H9 (cell line): Measurements from ENCODE around the gene SPATA25. TPM values are rescaled to one million over a fixed set of nuclear protein-coding genes. Genes with fewer than 3 reads are reported as not detected.

Experiments used
- DNase-seq: peaks from one replicate; pipeline ENCODE4 v3.0.0-alpha.2; 2017
- H2AFZ ChIP-seq: one replicate; pipeline ENCODE4 v1.6.1; 2013; ENCODE audit warnings: mild to moderate bottlenecking, low read length, control low read depth, moderate library complexity
- H2AK5ac ChIP-seq: 2 replicates; pipeline ENCODE4 v1.6.1; 2013; ENCODE audit warnings: low read length, control low read depth, mixed read lengths; ENCODE audit not compliant: insufficient read length
- H2BK120ac ChIP-seq: one replicate; pipeline ENCODE4 v1.6.1; 2013; ENCODE audit warnings: low read depth, mild to moderate bottlenecking, low read length, control low read depth, inconsistent platforms; ENCODE audit not compliant: poor library complexity, severe bottlenecking
- H2BK12ac ChIP-seq: 2 replicates; pipeline ENCODE4 v1.6.1; 2013; ENCODE audit warnings: low read length, control low read depth, mixed read lengths, low read depth; ENCODE audit not compliant: insufficient read length
- H2BK15ac ChIP-seq: 2 replicates; pipeline ENCODE4 v1.6.1; 2013; ENCODE audit warnings: low read depth, low read length, control low read depth
- H2BK20ac ChIP-seq: one replicate; pipeline ENCODE4 v1.6.1; 2013; ENCODE audit warnings: low read depth, mild to moderate bottlenecking, low read length, control low read depth, inconsistent platforms; ENCODE audit not compliant: poor library complexity, severe bottlenecking
- H2BK5ac ChIP-seq: 2 replicates; pipeline ENCODE4 v1.6.1; 2013; ENCODE audit warnings: low read length, control low read depth, mixed read lengths; ENCODE audit not compliant: insufficient read length
- H3K14ac ChIP-seq: 2 replicates; pipeline ENCODE4 v1.6.1; 2013; ENCODE audit warnings: low read length, control low read depth; ENCODE audit not compliant: insufficient read depth
- H3K18ac ChIP-seq: 2 replicates; pipeline ENCODE4 v1.6.1; 2013; ENCODE audit warnings: low read depth, mild to moderate bottlenecking, mixed read lengths, low read length, control low read depth; ENCODE audit not compliant: insufficient read length
- H3K23ac ChIP-seq: 2 replicates; pipeline ENCODE4 v1.6.1; 2013; ENCODE audit warnings: low read length, control low read depth, mixed read lengths, low read depth; ENCODE audit not compliant: insufficient read length
- H3K23me2 ChIP-seq: 2 replicates; pipeline ENCODE4 v1.6.1; 2013; ENCODE audit warnings: low read depth, mild to moderate bottlenecking, mixed read lengths, low read length, control low read depth; ENCODE audit not compliant: insufficient read length, poor library complexity, severe bottlenecking
- H3K27ac ChIP-seq: 2 replicates; pipeline ENCODE4 v1.5.1; 2013; ENCODE audit warnings: low read length, control low read depth, mixed read lengths, low read depth; ENCODE audit not compliant: insufficient read length
- H3K27me3 ChIP-seq: 2 replicates; pipeline ENCODE4 v1.6.1; 2013; ENCODE audit warnings: low read length, control low read depth, inconsistent platforms; ENCODE audit not compliant: insufficient read depth
- H3K4ac ChIP-seq: 2 replicates; pipeline ENCODE4 v1.6.1; 2013; ENCODE audit warnings: low read depth, mild to moderate bottlenecking, control low read depth, inconsistent platforms, low read length, moderate library complexity
- H3K4me1 ChIP-seq: 2 replicates; pipeline ENCODE4 v1.6.1; 2013; ENCODE audit warnings: low read length, control low read depth, inconsistent platforms; ENCODE audit not compliant: insufficient read depth
- H3K4me2 ChIP-seq: 2 replicates; pipeline ENCODE4 v1.6.1; 2013; ENCODE audit warnings: low read length, control low read depth, mixed read lengths; ENCODE audit not compliant: insufficient read length, insufficient read depth
- H3K56ac ChIP-seq: 2 replicates; pipeline ENCODE4 v1.6.1; 2013; ENCODE audit warnings: low read depth, mild to moderate bottlenecking, mixed read lengths, low read length, control low read depth; ENCODE audit not compliant: insufficient read length
- H3K79me1 ChIP-seq: 2 replicates; pipeline ENCODE4 v1.6.1; 2013; ENCODE audit warnings: low read depth, mild to moderate bottlenecking, moderate library complexity, low read length, control low read depth, inconsistent platforms; ENCODE audit not compliant: insufficient read depth, poor library complexity, severe bottlenecking
- H3K79me2 ChIP-seq: 2 replicates; pipeline ENCODE4 v1.6.1; 2013; ENCODE audit warnings: low read length, control low read depth, inconsistent platforms; ENCODE audit not compliant: insufficient read depth
- H3K9ac ChIP-seq: 2 replicates; pipeline ENCODE4 v1.6.1; 2013; ENCODE audit warnings: low read length, control low read depth, mixed read lengths; ENCODE audit not compliant: insufficient read length; ENCODE audit errors: extremely low read depth
- H3K9me3 ChIP-seq: one replicate; pipeline ENCODE4 v1.6.1; 2013; ENCODE audit warnings: low read depth, low read length, inconsistent platforms; ENCODE audit not compliant: control insufficient read depth
- H3T11ph ChIP-seq: one replicate; pipeline ENCODE4 v1.6.1; 2013; ENCODE audit warnings: mild to moderate bottlenecking, low read length, control low read depth, inconsistent platforms
- H4K20me1 ChIP-seq: one replicate; pipeline ENCODE4 v1.6.1; 2013; ENCODE audit not compliant: control insufficient read depth, insufficient read length, insufficient read depth
- H4K5ac ChIP-seq: 2 replicates; pipeline ENCODE4 v1.6.1; 2013; ENCODE audit warnings: low read depth, mild to moderate bottlenecking, mixed read lengths, low read length, control low read depth; ENCODE audit not compliant: insufficient read length
- H4K8ac ChIP-seq: replicated peaks from 2 replicates; pipeline ENCODE4 v1.6.1; 2013; ENCODE audit warnings: low read length, control low read depth, mixed read lengths, low read depth; ENCODE audit not compliant: insufficient read length
- H4K91ac ChIP-seq: 2 replicates; pipeline ENCODE4 v1.6.1; 2013; ENCODE audit warnings: low read depth, mild to moderate bottlenecking, moderate library complexity, mixed read lengths, low read length, control low read depth; ENCODE audit not compliant: insufficient read length
- H3K27ac Mint-ChIP-seq, 3 experiments: 2 replicates in 2 of 3; 3 replicates in 1 of 3; pipeline ENCODE4 v1.8.0; 2020 to 2021; ENCODE audit warnings: mixed read lengths in 3 of 3, mild to moderate bottlenecking in 1 of 3, moderate library complexity in 1 of 3
- H3K27me3 Mint-ChIP-seq: 2 replicates; pipeline ENCODE4 v1.8.0; 2021; ENCODE audit warnings: low read depth, mild to moderate bottlenecking, moderate library complexity, mixed read lengths
- H3K36me3 Mint-ChIP-seq, 3 experiments: 2 replicates in 2 of 3; 3 replicates in 1 of 3; pipeline ENCODE4 v1.8.0; 2020 to 2021; ENCODE audit warnings: low read depth in 3 of 3, mixed read lengths in 3 of 3; ENCODE audit not compliant: insufficient read depth in 1 of 3
- H3K4me1 Mint-ChIP-seq, 2 experiments: 2 replicates each; pipeline ENCODE4 v1.8.0; 2020; ENCODE audit warnings: mixed read lengths in 2 of 2
- H3K4me3 Mint-ChIP-seq, 2 experiments: 2 replicates in 1 of 2; 3 replicates in 1 of 2; pipeline ENCODE4 v1.8.0; 2020 to 2021; ENCODE audit warnings: mild to moderate bottlenecking in 2 of 2, mixed read lengths in 2 of 2, moderate library complexity in 1 of 2
- H3K9me3 Mint-ChIP-seq, 2 experiments: 2 replicates in 1 of 2; 3 replicates in 1 of 2; pipeline ENCODE4 v1.8.0; 2020; ENCODE audit warnings: mild to moderate bottlenecking in 2 of 2, mixed read lengths in 2 of 2, moderate library complexity in 1 of 2
- CTCF ChIP-seq: fragments of 200-600 bp; sonication (generic); conservative IDR thresholded peaks from 3 replicates; pipeline ENCODE4 v1.8.0; 2021; ENCODE audit warnings: antibody characterized with exemption, mild to moderate bottlenecking
- WGBS: extraction: QIAGEN DNeasy Blood & Tissue Kit; methylation state at CpG from one replicate; pipeline ENCODE4 v1.1.7; 2013; ENCODE audit warnings: missing lambda C conversion rate, low lambda C conversion rate, mixed read lengths; ENCODE audit not compliant: insufficient read length; ENCODE audit errors: extremely low coverage; 5-methylcytosine and 5-hydroxymethylcytosine counted together
- long read RNA-seq: library from polyadenylated mRNA; unstranded; transcript quantifications from one replicate; pipeline ENCODE4 v2.0.0, GENCODE V29; 2020
- total RNA-seq: library from RNA; stranded (reverse); gene quantifications from 2 replicates; pipeline ENCODE4 v1.2.1, GENCODE V29; 2021

SPATA25 gene, protein sequence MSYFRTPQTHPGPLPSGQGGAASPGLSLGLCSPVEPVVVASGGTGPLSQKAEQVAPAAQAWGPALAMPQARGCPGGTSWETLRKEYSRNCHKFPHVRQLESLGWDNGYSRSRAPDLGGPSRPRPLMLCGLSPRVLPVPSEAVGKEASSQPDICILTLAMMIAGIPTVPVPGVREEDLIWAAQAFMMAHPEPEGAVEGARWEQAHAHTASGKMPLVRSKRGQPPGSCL
- 1.8 and 2.4 TPM in 2 replicates for total RNA-seq
- long read RNA-seq: 0 reads

DNA sequence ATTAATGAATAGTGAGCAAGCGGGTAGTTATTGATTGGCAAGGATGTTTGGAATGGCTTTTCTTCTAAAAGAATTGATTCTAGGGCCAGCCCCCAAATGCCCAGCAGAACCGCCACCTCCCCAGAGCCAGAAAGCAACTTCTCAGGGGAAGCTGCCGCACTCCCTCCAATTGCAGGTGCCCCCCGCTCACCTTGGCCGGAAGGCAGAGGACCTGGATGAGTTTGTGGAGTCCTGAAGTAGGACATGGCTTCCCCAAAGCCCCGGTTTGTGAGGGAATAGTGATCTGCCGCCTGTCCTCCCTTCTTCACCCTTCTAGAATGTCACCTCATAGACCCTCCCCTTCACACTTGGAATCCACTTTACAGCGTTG, at the start of gene SPATA25:
Gene SPATA25, minus strand, starts transcription at position 277 of the 370 bp plus-strand sequence. Its CDS starts 32 bp downstream, at position 245.
- H3K79me1 ChIP-seq: no peaks in the 10 kb centered on the region
- H3K9me3 ChIP-seq: no peaks in the 10 kb centered on the region
- H3K23ac ChIP-seq: no peak within 1 kb of the TSS
- H3K27ac Mint-ChIP-seq: peak within 1 kb of the TSS in 1 of 3 experiments; percentile 16; a peak in 1 of 7 replicates
- H3K27me3 ChIP-seq: no peaks in the 10 kb centered on the region
- no peak for TF ChIP-seq CTCF
- H3K4me3 Mint-ChIP-seq: no peak within 1 kb of the TSS; a peak in 1 of 5 replicates
- H3K36me3 Mint-ChIP-seq: peaks cover 20 to 32% (median 24%) of the 10 kb centered on the region in 3 experiments
- no peak within 1 kb of the TSS for H3K14ac ChIP-seq
- DNase-seq: no peak
- H3K4me1 Mint-ChIP-seq: peaks cover 4 to 13% of the 10 kb centered on the region in 2 experiments; a peak in 3 of 4 replicates
- peaks cover 13% of the 10 kb centered on the region for H3K23me2 ChIP-seq
- no peak within 1 kb of the TSS for H3K56ac ChIP-seq
- H3K9me3 Mint-ChIP-seq: no peaks in the 10 kb centered on the region; a peak in 1 of 5 replicates
- H2BK15ac ChIP-seq: no peak within 1 kb of the TSS
- H3K4me1 ChIP-seq: no peaks in the 10 kb centered on the region
- 100% methylated on average over 1 of the region's 8 CpGs for WGBS
- no peak within 1 kb of the TSS for H2AK5ac ChIP-seq
- no peak within 1 kb of the TSS for H3T11ph ChIP-seq
- no peak within 1 kb of the TSS for H4K5ac ChIP-seq
- H3K27me3 Mint-ChIP-seq: no peaks in the 10 kb centered on the region
- H3K4ac ChIP-seq: no peak within 1 kb of the TSS
- no peak within 1 kb of the TSS for H4K8ac ChIP-seq
- H3K18ac ChIP-seq: no peak within 1 kb of the TSS
- no peak within 1 kb of the TSS for H3K4me2 ChIP-seq
- no peak within 1 kb of the TSS for H2BK120ac ChIP-seq
- no peak within 1 kb of the TSS for H2BK5ac ChIP-seq
- H2AFZ ChIP-seq: no peak within 1 kb of the TSS
- no peak within 1 kb of the TSS for H3K27ac ChIP-seq
- no peak within 1 kb of the TSS for H3K9ac ChIP-seq
- no peaks in the 10 kb centered on the region for H3K79me2 ChIP-seq
- no peak within 1 kb of the TSS for H2BK12ac ChIP-seq
- no peaks in the 10 kb centered on the region for H4K20me1 ChIP-seq
- no peak within 1 kb of the TSS for H2BK20ac ChIP-seq
- H4K91ac ChIP-seq: no peak within 1 kb of the TSS
